ENCODE results near the gene PCDHGA4. TPM values are rescaled to one million over a fixed set of nuclear protein-coding genes. Genes with fewer than 3 reads are reported as not detected.

PCDHGA4 gene
- total RNA-seq, 1 donor from 2014 or later = 0.75 TPM

- no peaks in the 10 kb centered on the region for H3K4me1 Mint-ChIP-seq (ENCODE audit: unreplicated experiment)
- DNase-seq (ENCODE audit: extremely low spot score, unreplicated experiment) = no peak
- H3K4me3 Mint-ChIP-seq = no peak overlapping the region
- no peaks in the 10 kb centered on the region for H3K27me3 Mint-ChIP-seq
- H3K9me3 Mint-ChIP-seq = peaks cover 5% of the 10 kb centered on the region
- H3K36me3 Mint-ChIP-seq = no peaks in the 10 kb centered on the region
- no peak for TF ChIP-seq CTCF (conservative IDR thresholded peaks at IDR 0.05)
- no peak overlapping the region for H3K27ac Mint-ChIP-seq
These were observed 11.4 kb downstream of the PCDHGA4 start for GRCh38 chr5:141366016-141366896.

- DNase-seq (ENCODE audit: extremely low spot score, unreplicated experiment) = no peak
- no peak within 1 kb of the TSS for H3K27ac Mint-ChIP-seq
- H3K4me3 Mint-ChIP-seq = no peak within 1 kb of the TSS
- H3K27me3 Mint-ChIP-seq = no peaks in the 10 kb centered on the region
- H3K4me1 Mint-ChIP-seq (ENCODE audit: unreplicated experiment) = no peaks in the 10 kb centered on the region
- no peak for TF ChIP-seq CTCF (conservative IDR thresholded peaks at IDR 0.05)
- H3K9me3 Mint-ChIP-seq = peaks cover 4% of the 10 kb centered on the region
- H3K36me3 Mint-ChIP-seq = peaks cover 3% of the 10 kb centered on the region
These were observed 15.4 kb downstream of the PCDHGA4 start, which contains the start of gene PCDHGB3 for GRCh38 chr5:141369994-141370848. Gene PCDHGB3 (plus strand): TSS chr5:141370242. CDS start chr5:141370395, 153 bp downstream.

- H3K27ac Mint-ChIP-seq = no peak overlapping the region
- no peaks in the 10 kb centered on the region for H3K4me1 Mint-ChIP-seq (ENCODE audit: unreplicated experiment)
- H3K9me3 Mint-ChIP-seq = peaks cover 4% of the 10 kb centered on the region
- H3K4me3 Mint-ChIP-seq = no peak overlapping the region
- peaks cover 3% of the 10 kb centered on the region for H3K36me3 Mint-ChIP-seq
- TF ChIP-seq CTCF (conservative IDR thresholded peaks at IDR 0.05) = no peak
- H3K27me3 Mint-ChIP-seq = no peaks in the 10 kb centered on the region
- no peak for DNase-seq (ENCODE audit: extremely low spot score, unreplicated experiment)
These were observed 17.0 kb downstream of the PCDHGA4 start for GRCh38 chr5:141371572-141372475.

- Mint-ChIP-seq H3K36me3 (peaks cover 3% of the 10 kb centered on the region), H3K4me3 (no peak within 1 kb of the TSS), H3K27me3 (no peaks in the 10 kb centered on the region), H3K4me1 (ENCODE audit: unreplicated experiment) (no peaks in the 10 kb centered on the region), H3K27ac (no peak within 1 kb of the TSS), H3K9me3 (peaks cover 4% of the 10 kb centered on the region)
- DNase-seq (ENCODE audit: extremely low spot score, unreplicated experiment) = no peak
- no peak for TF ChIP-seq CTCF (conservative IDR thresholded peaks at IDR 0.05)
These were observed 19.0 kb downstream of the PCDHGA4 start, which contains the start of gene PCDHGA6 for GRCh38 chr5:141373673-141374317. Gene PCDHGA6 (plus strand): TSS chr5:141373891. CDS start chr5:141374084, 193 bp downstream.
